GM12891 (cell line): ENCODE results near the gene DSTYK.

Experiments used
- POLR2A ChIP-seq: IDR thresholded peaks from 2 replicates; pipeline ENCODE4 v1.6.1; 2011; ENCODE audit warnings: low read depth, low read length, control low read depth
- POLR2AphosphoS5 ChIP-seq: IDR thresholded peaks from 2 replicates; pipeline ENCODE4 v1.6.1; 2011; ENCODE audit warnings: low read depth, low read length, control low read depth

GRCh38 chr1:205188098-205188497 is 23.4 kb downstream of the DSTYK start:
- TF ChIP-seq POLR2A (no peak), POLR2AphosphoS5 (no peak)
